RKO (cell line): ENCODE measurements around the gene MAN1C1.
"Not testable (repeated sequence)": the region's sequence is repeated elsewhere in the genome, so short reads cannot be mapped to it uniquely, and the experiment has no call there.

Source experiments
- DNase-seq: peaks from one replicate; pipeline ENCODE4 v3.0.0-alpha.2; 2016; ENCODE audit warnings: low spot score

The MAN1C1 gene

GRCh38 chr1:25634896-25635295, 18.3 kb downstream of the MAN1C1 start:
- no peak for DNase-seq

- not testable (repeated sequence) for DNase-seq
Observed at GRCh38 chr1:25636141-25636540, 19.6 kb downstream of the MAN1C1 start.

GRCh38 chr1:25640646-25641328, 24.2 kb downstream of the MAN1C1 start:
- DNase-seq = no peak

- no peak for DNase-seq
Observed at GRCh38 chr1:25641329-25641725, 24.7 kb downstream of the MAN1C1 start.

GRCh38 chr1:25641931-25642573, 25.5 kb downstream of the MAN1C1 start:
- no peak for DNase-seq

- DNase-seq = no peak
Observed at GRCh38 chr1:25642574-25643108, 26.1 kb downstream of the MAN1C1 start.

- no peak for DNase-seq
Observed at GRCh38 chr1:25643929-25644328, 27.3 kb downstream of the MAN1C1 start.

- DNase-seq = no peak
Observed at GRCh38 chr1:25644962-25645361, 28.4 kb downstream of the MAN1C1 start.

GRCh38 chr1:25645637-25646400, 29.2 kb downstream of the MAN1C1 start:
- DNase-seq = no peak

GRCh38 chr1:25647106-25647505, 30.5 kb downstream of the MAN1C1 start:
- DNase-seq = no peak

GRCh38 chr1:25647863-25648262, 31.3 kb downstream of the MAN1C1 start:
- DNase-seq = no peak

GRCh38 chr1:25648681-25649440, 32.3 kb downstream of the MAN1C1 start:
- DNase-seq = no peak

- DNase-seq = no peak
Observed at GRCh38 chr1:25649505-25650288, 33.1 kb downstream of the MAN1C1 start.

- no peak for DNase-seq
Observed at GRCh38 chr1:25650289-25650576, 33.6 kb downstream of the MAN1C1 start.

GRCh38 chr1:25651036-25651640, 34.5 kb downstream of the MAN1C1 start:
- no peak for DNase-seq

GRCh38 chr1:25651824-25652741, 35.5 kb downstream of the MAN1C1 start:
- no peak for DNase-seq

- DNase-seq = no peak
Observed at GRCh38 chr1:25653558-25653957, 37.0 kb downstream of the MAN1C1 start.

- no peak for DNase-seq
Observed at GRCh38 chr1:25654109-25654660, 37.6 kb downstream of the MAN1C1 start.

GRCh38 chr1:25657121-25657882, 40.7 kb downstream of the MAN1C1 start:
- no peak for DNase-seq
